Gastroesophageal sphincter (tissue), 4 donors: ENCODE results near the gene FARS2. TPM values are rescaled to one million over a fixed set of nuclear protein-coding genes. Genes with fewer than 3 reads are reported as not detected.

Experiments
- ATAC-seq: fragments of 150-250 bp; one replicate; pipeline ENCODE4 v1.9.1; 2016; ENCODE audit warnings: mild to moderate bottlenecking, moderate library complexity
- H3K27ac ChIP-seq, 4 donors: fragments of 200-600 bp; sonication (generic) in 3 of 4; 1 replicate in 3 of 4; 2 replicates in 1 of 4; pipeline ENCODE4 v1.5.1; 2016 to 2019
- H3K27me3 ChIP-seq: fragments of 200-600 bp; sonication (generic); one replicate; pipeline ENCODE4 v1.5.1; 2019
- H3K36me3 ChIP-seq, 2 donors: fragments of 200-600 bp; sonication (generic); one replicate each; pipeline ENCODE4 v1.5.1; 2019; ENCODE audit warnings: control low read depth in 1 of 2
- H3K4me1 ChIP-seq, 3 donors: fragments of 200-600 bp; sonication (generic); 1 replicate in 2 of 3; 2 replicates in 1 of 3; pipeline ENCODE4 v1.5.1; 2016 to 2019; ENCODE audit warnings: control low read depth in 2 of 3
- H3K4me3 ChIP-seq, 2 donors: fragments of 200-600 bp; sonication (generic); one replicate each; pipeline ENCODE4 v1.5.1; 2019; ENCODE audit warnings: mild to moderate bottlenecking in 1 of 2, moderate library complexity in 1 of 2
- H3K9me3 ChIP-seq, 3 donors: fragments of 200-600 bp; sonication (generic); one replicate each; pipeline ENCODE4 v1.5.1; 2017 to 2019; ENCODE audit warnings: control low read depth in 2 of 3
- EP300 ChIP-seq: sonication (generic); formaldehyde crosslinking; IDR thresholded peaks from one replicate; pipeline ENCODE4 v1.6.1; 2017; ENCODE audit warnings: antibody characterized with exemption, mild to moderate bottlenecking
- POLR2A ChIP-seq, 2 donors: fragments of 450-650 bp; IDR thresholded peaks; one replicate each; pipeline ENCODE4 v1.6.1; 2017; ENCODE audit warnings: antibody characterized with exemption in 2 of 2, mild to moderate bottlenecking in 2 of 2, moderate library complexity in 1 of 2
- POLR2AphosphoS5 ChIP-seq: sonication (generic); formaldehyde crosslinking; IDR thresholded peaks from one replicate; pipeline ENCODE4 v1.6.1; 2017; ENCODE audit warnings: antibody characterized with exemption
- WGBS, 2 donors: methylation state at CpG; one replicate each; pipeline ENCODE4 v1.1.5; 2018; ENCODE audit warnings: low coverage in 1 of 2; 5-methylcytosine and 5-hydroxymethylcytosine counted together
- total RNA-seq, 4 donors: library from RNA; depleted of rRNA; stranded (reverse); fragments of >200 nt; gene quantifications; one replicate each; pipeline ENCODE4 v1.1.0, GENCODE V29; 2016
- TF ChIP-seq, protein P1 (sequence below), 4 experiments: fragments of 200-600 bp in 2 of 4; fragments of 450-650 bp in 2 of 4; sonication (generic) in 1 of 4; IDR thresholded peaks; one replicate each; pipeline ENCODE4 v1.5.1; 2017 to 2019; ENCODE audit warnings: antibody characterized with exemption in 4 of 4, mild to moderate bottlenecking in 2 of 4, moderate library complexity in 2 of 4

Gene FARS2
- total RNA-seq, 4 donors from 2014 or later: 9.8 to 16.3 (median 14.4) TPM

DNA sequence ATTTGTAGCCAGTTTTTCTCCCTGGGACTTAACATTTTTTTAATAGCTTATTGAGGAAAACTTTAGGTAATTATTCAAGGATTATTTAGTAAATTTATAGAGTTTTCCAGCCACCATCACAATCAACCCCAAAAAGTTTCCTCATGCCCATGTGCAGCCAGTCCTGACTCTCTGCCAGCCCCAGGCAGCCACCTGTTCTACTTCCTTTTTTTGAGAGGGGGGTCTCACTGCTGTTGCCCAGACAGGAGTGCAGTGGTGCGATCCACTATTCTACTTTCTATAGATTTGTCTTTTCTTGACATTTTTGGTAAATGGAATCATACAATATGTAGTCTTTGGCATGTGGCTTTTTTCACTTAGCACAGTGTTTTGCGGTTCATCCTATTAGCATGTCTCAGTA lies 200.1 kb downstream of the FARS2 start:
- no peak for TF ChIP-seq POLR2AphosphoS5
- no peak for TF ChIP-seq EP300
- TF ChIP-seq POLR2A (IDR thresholded peaks at IDR 0.05): no peak
- TF ChIP-seq, protein P1, sequence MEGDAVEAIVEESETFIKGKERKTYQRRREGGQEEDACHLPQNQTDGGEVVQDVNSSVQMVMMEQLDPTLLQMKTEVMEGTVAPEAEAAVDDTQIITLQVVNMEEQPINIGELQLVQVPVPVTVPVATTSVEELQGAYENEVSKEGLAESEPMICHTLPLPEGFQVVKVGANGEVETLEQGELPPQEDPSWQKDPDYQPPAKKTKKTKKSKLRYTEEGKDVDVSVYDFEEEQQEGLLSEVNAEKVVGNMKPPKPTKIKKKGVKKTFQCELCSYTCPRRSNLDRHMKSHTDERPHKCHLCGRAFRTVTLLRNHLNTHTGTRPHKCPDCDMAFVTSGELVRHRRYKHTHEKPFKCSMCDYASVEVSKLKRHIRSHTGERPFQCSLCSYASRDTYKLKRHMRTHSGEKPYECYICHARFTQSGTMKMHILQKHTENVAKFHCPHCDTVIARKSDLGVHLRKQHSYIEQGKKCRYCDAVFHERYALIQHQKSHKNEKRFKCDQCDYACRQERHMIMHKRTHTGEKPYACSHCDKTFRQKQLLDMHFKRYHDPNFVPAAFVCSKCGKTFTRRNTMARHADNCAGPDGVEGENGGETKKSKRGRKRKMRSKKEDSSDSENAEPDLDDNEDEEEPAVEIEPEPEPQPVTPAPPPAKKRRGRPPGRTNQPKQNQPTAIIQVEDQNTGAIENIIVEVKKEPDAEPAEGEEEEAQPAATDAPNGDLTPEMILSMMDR (IDR thresholded peaks at IDR 0.05): no peak
- no peak overlapping the region for H3K27ac ChIP-seq
- 83 to 100% methylated on average over 1 to 2 of the region's 2 CpGs for WGBS, 2 donors
- ATAC-seq: no peak
- peaks cover 0 to 5% (median 0%) of the 10 kb centered on the region in 3 donors for H3K4me1 ChIP-seq
- no peaks in the 10 kb centered on the region for H3K27me3 ChIP-seq
- H3K9me3 ChIP-seq: no peaks in the 10 kb centered on the region
- no peak overlapping the region for H3K4me3 ChIP-seq
- H3K36me3 ChIP-seq: no peaks in the 10 kb centered on the region

DNA sequence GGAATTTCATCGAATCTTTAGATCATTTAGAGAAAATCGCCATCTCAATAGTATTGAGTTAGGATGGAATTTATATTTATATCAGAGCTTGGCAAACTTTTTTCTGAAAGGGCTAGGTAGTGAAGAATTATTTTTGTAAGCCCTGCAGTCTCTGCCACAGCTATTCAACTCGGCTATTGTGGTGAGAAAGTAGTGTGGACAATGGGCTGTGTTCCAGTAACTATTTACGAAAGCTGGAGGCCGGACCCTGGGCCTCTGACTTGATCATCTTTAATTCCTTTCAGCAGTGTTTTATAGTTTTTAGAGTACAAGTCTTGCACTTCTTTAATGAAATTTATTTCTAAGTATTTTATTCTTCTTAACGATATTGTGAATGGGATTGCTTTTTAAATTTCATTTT lies 201.5 kb downstream of the FARS2 start:
- Histone ChIP-seq H3K9me3 (no peaks in the 10 kb centered on the region), H3K4me1 (peaks cover 0 to 5% (median 0%) of the 10 kb centered on the region in 3 donors), H3K4me3 (no peak overlapping the region), H3K36me3 (no peaks in the 10 kb centered on the region), H3K27ac (no peak overlapping the region), H3K27me3 (no peaks in the 10 kb centered on the region)
- WGBS, 2 donors: 78 to 85% methylated on average over 6 of the region's 6 CpGs
- no peak for TF ChIP-seq EP300
- no peak for TF ChIP-seq POLR2A (IDR thresholded peaks at IDR 0.05)
- TF ChIP-seq, protein P1 (IDR thresholded peaks at IDR 0.05): no peak
- TF ChIP-seq POLR2AphosphoS5: no peak
- no peak for ATAC-seq

DNA sequence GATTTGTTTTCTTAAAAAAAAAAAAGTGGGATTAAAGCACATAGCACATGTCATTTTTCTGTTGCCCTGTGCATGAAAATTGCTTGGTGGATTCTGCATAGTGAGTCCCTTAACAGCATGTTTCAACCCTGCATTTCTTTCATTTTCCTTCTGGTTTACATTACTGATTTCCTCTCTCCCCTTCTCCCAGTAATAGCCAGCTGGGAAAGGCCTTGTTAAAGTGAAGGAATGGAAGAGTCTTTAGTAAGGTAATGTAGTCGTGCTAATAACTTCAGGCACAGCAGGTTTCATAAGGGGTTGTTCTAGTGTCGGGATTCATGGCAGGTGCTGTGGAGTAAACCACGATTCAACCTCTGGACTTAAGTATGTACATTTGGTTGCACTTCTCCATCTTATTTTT lies 202.4 kb downstream of the FARS2 start:
- H3K27me3 ChIP-seq: no peaks in the 10 kb centered on the region
- no peak overlapping the region for H3K27ac ChIP-seq
- no peak for TF ChIP-seq POLR2AphosphoS5
- TF ChIP-seq, protein P1 (IDR thresholded peaks at IDR 0.05): no peak
- no peak for TF ChIP-seq POLR2A (IDR thresholded peaks at IDR 0.05)
- no peak for TF ChIP-seq EP300
- H3K4me1 ChIP-seq: peaks cover 0 to 2% (median 0%) of the 10 kb centered on the region in 3 donors
- H3K9me3 ChIP-seq: no peaks in the 10 kb centered on the region
- ATAC-seq: no peak
- 93 to 95% methylated on average over 3 of the region's 3 CpGs for WGBS, 2 donors
- no peak overlapping the region for H3K4me3 ChIP-seq
- no peaks in the 10 kb centered on the region for H3K36me3 ChIP-seq

DNA sequence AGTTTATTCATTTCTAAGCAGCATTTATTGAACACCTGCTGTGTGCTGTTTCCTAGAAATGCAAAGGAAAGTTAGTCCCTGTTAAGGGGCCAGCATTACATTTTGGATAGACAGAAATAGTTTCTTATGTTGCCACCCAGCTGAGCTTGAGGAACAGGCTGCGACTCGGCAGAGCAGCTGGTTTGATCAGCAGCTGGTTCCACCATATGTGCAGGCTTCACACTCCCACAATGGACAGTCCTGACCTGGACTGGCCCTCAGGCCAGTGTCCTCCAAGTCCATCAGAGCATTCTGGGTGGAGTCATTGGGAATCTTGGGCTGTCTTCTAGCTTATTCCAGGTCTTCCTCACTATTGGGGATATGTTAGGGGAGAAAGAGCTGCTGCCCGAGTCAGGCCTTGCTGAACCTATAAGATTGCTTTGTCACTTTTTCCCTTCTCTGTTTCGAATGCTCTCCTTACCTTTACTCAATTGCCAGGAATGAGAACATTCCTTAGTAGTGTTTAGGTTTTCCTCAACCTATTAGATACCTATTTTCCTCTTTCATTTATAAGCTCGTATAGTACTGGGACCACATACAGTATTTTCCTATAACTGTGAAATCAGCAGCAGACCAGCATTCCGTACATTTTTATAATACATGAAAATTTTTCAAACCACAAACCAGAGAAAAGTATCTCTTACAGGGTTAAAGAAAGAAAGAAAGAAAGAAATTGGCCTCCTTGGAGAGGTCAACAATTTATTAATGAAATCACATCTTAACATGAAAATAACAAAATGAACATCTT lies 203.0 kb downstream of the FARS2 start:
- ATAC-seq: no peak
- TF ChIP-seq, protein P1 (IDR thresholded peaks at IDR 0.05): no peak
- no peak for TF ChIP-seq POLR2A (IDR thresholded peaks at IDR 0.05)
- TF ChIP-seq EP300: no peak
- Histone ChIP-seq H3K4me1 (no peaks in the 10 kb centered on the region), H3K9me3 (no peaks in the 10 kb centered on the region), H3K4me3 (no peak overlapping the region), H3K36me3 (no peaks in the 10 kb centered on the region), H3K27me3 (no peaks in the 10 kb centered on the region), H3K27ac (no peak overlapping the region)
- 91 to 100% methylated on average over 3 to 4 of the region's 6 CpGs for WGBS, 2 donors
